PC-3 (cell line): Measurements from ENCODE around the gene CHSY3. TPM values are rescaled to one million over a fixed set of nuclear protein-coding genes. Genes with fewer than 3 reads are reported as not detected.
A peak's percentile ranks its signal among the peaks of the same experiment; 100 is the strongest.

Experiments
- ATAC-seq: fragments of 200-7000 bp; cut with Tn5 transposase; 2 replicates; pipeline ENCODE4 v1.9.1; 2020; ENCODE audit warnings: mild to moderate bottlenecking, moderate library complexity
- BruUV-seq: library from RNA; stranded (reverse); fragments of 400-500 nt; replicated peaks from 2 replicates; lab custom pipeline; 2021; lab: Mats Ljungman, UMichigan
- CTCF ChIA-PET: fragments of 300-600 bp; sonication (Branson Sonifier 250); formaldehyde crosslinking; loops from one replicate; lab custom pipeline; 2022; ENCODE audit warnings: antibody characterized with exemption; lab: Charles Lee
- POLR2A ChIA-PET: fragments of 300-600 bp; sonication (Branson Sonifier 250); formaldehyde crosslinking; loops from one replicate; lab custom pipeline; 2022; ENCODE audit warnings: antibody characterized with exemption; ENCODE audit not compliant: unreplicated experiment; lab: Charles Lee
- DNase-seq: peaks from one replicate; pipeline ENCODE4 v3.0.0-alpha.2; 2015
- H2AFZ ChIP-seq: fragments of 300-600 bp; sonication (generic); 2 replicates; pipeline ENCODE4 v1.6.0; 2016; ENCODE audit warnings: antibody characterized with exemption, low read length
- H3F3A ChIP-seq: fragments of 300-600 bp; sonication (generic); one replicate; pipeline ENCODE4 v1.6.0; 2017; ENCODE audit warnings: antibody characterized with exemption, low read length, control low read depth, mild to moderate bottlenecking; ENCODE audit not compliant: unreplicated experiment
- H3K27ac ChIP-seq: fragments of 300-600 bp; sonication (generic); 2 replicates; pipeline ENCODE4 v1.5.1; 2016; ENCODE audit warnings: mild to moderate bottlenecking, low read length
- H3K27me3 ChIP-seq: fragments of 300-600 bp; sonication (generic); 2 replicates; pipeline ENCODE4 v1.6.1; 2016; ENCODE audit warnings: low read length, mixed read lengths
- H3K36me3 ChIP-seq: fragments of 300-600 bp; sonication (generic); 2 replicates; pipeline ENCODE4 v1.6.1; 2016; ENCODE audit warnings: low read depth, mixed run types, low read length, mixed read lengths
- H3K4me1 ChIP-seq: fragments of 300-600 bp; sonication (generic); 2 replicates; pipeline ENCODE4 v1.5.1; 2016; ENCODE audit warnings: low read length; ENCODE audit not compliant: insufficient read depth
- H3K4me2 ChIP-seq: fragments of 300-600 bp; sonication (generic); 2 replicates; pipeline ENCODE4 v1.6.0; 2016; ENCODE audit warnings: low read length
- H3K4me3 ChIP-seq: fragments of 300-600 bp; sonication (generic); 2 replicates; pipeline ENCODE4 v1.5.1; 2016; ENCODE audit warnings: mild to moderate bottlenecking, low read length, mixed read lengths
- H3K79me2 ChIP-seq: fragments of 300-600 bp; sonication (generic); 2 replicates; pipeline ENCODE4 v1.6.1; 2017; ENCODE audit warnings: low read length, mixed read lengths
- H3K9ac ChIP-seq: fragments of 300-600 bp; sonication (generic); 2 replicates; pipeline ENCODE4 v1.6.0; 2016; ENCODE audit warnings: mild to moderate bottlenecking, low read length
- H3K9me2 ChIP-seq: fragments of 300-600 bp; sonication (generic); replicated peaks from 2 replicates; pipeline ENCODE4 v1.6.1; 2016; ENCODE audit warnings: mixed run types, low read length, mixed read lengths
- H3K9me3 ChIP-seq: fragments of 300-600 bp; sonication (generic); 2 replicates; pipeline ENCODE4 v1.6.1; 2016; ENCODE audit warnings: low read length, mixed read lengths
- H4K20me1 ChIP-seq: fragments of 300-600 bp; sonication (generic); 2 replicates; pipeline ENCODE4 v1.6.1; 2016; ENCODE audit warnings: low read length, mixed read lengths
- CTCF ChIP-seq: fragments of 300-600 bp; sonication (generic); conservative IDR thresholded peaks from 2 replicates; pipeline ENCODE4 v1.5.1; 2017; ENCODE audit warnings: antibody characterized with exemption, low read depth, mild to moderate bottlenecking, low read length
- EZH2 ChIP-seq: fragments of 300-600 bp; sonication (generic); IDR thresholded peaks from one replicate; pipeline ENCODE4 v1.6.1; 2017; ENCODE audit warnings: antibody characterized with exemption, mild to moderate bottlenecking, low read length; ENCODE audit not compliant: unreplicated experiment
- EZH2phosphoT487 ChIP-seq: fragments of 300-600 bp; sonication (generic); IDR thresholded peaks from 2 replicates; pipeline ENCODE4 v1.6.1; 2018; ENCODE audit warnings: mild to moderate bottlenecking, antibody characterized with exemption, low read length, borderline replicate concordance
- intact Hi-C: fragments of 100-400 bp; cut with micrococcal nuclease; formaldehyde crosslinking; loops from 2 replicates; pipeline ENCODE4 v1.9.0; 2023
- total RNA-seq: library from RNA; depleted of rRNA; stranded (reverse); fragments of >200 nt; gene quantifications from 2 replicates; pipeline ENCODE4 v1.2.3, GENCODE V29; 2014

Gene CHSY3
- total RNA-seq, 1 experiment from 2014 or later = 1.7 TPM

DNA sequence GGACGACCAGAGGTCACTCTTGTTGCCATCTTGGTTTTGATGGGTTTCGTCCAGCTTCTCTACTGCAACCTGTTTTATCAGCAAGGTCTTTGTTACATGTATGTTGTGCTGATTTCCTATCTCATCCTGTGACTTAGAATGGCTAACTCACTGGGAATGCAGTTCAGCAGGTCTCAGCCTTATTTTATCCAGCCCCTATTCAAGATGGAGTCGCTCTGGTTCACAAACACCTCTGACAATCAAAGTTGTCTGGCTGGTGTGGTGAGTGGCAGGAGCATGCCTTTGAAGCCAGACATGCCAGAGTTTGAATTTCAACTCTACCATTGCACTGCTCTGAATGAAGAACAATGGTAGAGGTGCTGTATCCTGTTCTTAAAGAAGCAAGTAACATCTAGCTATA lies 253.8 kb downstream of the CHSY3 start:
- DNase-seq = no peak
- Histone ChIP-seq H3K27me3 (no peaks in the 10 kb centered on the region), H3K4me1 (no peaks in the 10 kb centered on the region), H3F3A (no peaks in the 10 kb centered on the region), H3K9me2 (no peaks in the 10 kb centered on the region), H3K79me2 (no peaks in the 10 kb centered on the region), H3K9me3 (no peaks in the 10 kb centered on the region), H4K20me1 (no peaks in the 10 kb centered on the region), H3K27ac (no peak overlapping the region), H2AFZ (no peak overlapping the region), H3K4me2 (no peak overlapping the region), H3K4me3 (no peak overlapping the region), H3K36me3 (no peaks in the 10 kb centered on the region), H3K9ac (no peak overlapping the region)
- TF ChIP-seq CTCF (no peak), EZH2phosphoT487 (no peak), EZH2 (no peak)
- intact Hi-C loops = no loop called here
- BruUV-seq = no TSS peak
- POLR2A ChIA-PET = no interaction called here
- ATAC-seq = no peak
- CTCF ChIA-PET = no interaction called here

DNA sequence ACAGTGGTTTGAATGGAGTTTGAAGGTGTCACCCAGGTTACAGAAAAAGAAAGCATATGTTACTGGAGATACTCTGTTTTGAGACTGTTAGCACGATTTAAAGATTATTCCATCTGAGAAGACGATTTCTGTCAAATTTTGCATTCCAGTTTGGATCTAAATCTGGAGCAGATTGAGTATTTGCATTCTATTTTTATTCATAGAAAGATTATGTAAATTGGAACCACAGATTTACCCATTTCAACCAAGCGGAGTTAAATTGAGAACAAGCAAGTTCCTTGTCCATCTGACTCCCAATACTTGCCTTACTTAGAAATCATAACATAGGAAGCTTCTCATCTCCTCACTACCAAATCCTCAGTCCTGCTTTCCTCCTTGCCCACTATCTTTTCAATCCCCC lies 255.7 kb downstream of the CHSY3 start:
- Histone ChIP-seq H3K4me2 (no peak overlapping the region), H3K9ac (no peak overlapping the region), H3F3A (no peaks in the 10 kb centered on the region), H3K36me3 (no peaks in the 10 kb centered on the region), H3K4me3 (no peak overlapping the region), H3K4me1 (0 out of 2 replicates have a peak, but pooled peaks cover 1% of the 10 kb centered on the region), H3K27ac (no peak overlapping the region), H3K27me3 (no peaks in the 10 kb centered on the region), H3K9me3 (no peaks in the 10 kb centered on the region), H3K9me2 (no peaks in the 10 kb centered on the region), H3K79me2 (no peaks in the 10 kb centered on the region), H4K20me1 (no peaks in the 10 kb centered on the region), H2AFZ (no peak overlapping the region)
- DNase-seq (no peak), ATAC-seq (no peak)
- no TSS peak for BruUV-seq
- TF ChIP-seq EZH2phosphoT487 (no peak), CTCF (no peak), EZH2 (no peak)
- ChIA-PET POLR2A (no interaction called here), CTCF (no interaction called here)
- intact Hi-C loops = loop anchor here (10.0 kb wide), 1 partner anchor 385 kb away; no protein-coding TSS in a partner anchor

DNA sequence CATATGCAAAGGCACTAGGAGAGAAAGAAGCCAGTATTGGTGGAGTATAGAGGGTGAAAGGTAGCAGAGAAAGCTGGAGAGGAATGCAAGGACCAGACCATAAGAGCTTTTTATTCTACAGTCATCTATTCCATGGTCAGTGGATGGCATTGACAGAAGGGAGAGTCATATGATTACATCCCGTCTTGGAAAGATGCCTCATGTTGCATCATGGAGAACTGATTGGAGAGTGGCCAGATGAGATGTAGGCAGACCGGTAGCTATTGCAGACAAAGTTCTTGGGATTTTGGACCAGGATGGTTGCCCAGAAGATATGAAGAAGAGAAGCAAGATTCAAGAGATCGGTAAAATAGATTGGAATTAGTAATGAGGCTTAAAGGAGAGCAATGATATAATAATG lies 260.7 kb downstream of the CHSY3 start:
- CTCF ChIA-PET = no interaction called here

More for the DNA sequence above, 260.7 kb downstream of the CHSY3 start:
- Histone ChIP-seq H3K36me3 (no peaks in the 10 kb centered on the region), H3K4me3 (no peak overlapping the region), H3K9me2 (no peaks in the 10 kb centered on the region), H3K9ac (no peak overlapping the region), H2AFZ (no peak overlapping the region), H3K79me2 (no peaks in the 10 kb centered on the region), H3K9me3 (no peaks in the 10 kb centered on the region), H4K20me1 (no peaks in the 10 kb centered on the region), H3K4me1 (peaks cover 19% of the 10 kb centered on the region), H3K27ac (no peak overlapping the region), H3F3A (no peaks in the 10 kb centered on the region), H3K4me2 (no peak overlapping the region), H3K27me3 (no peaks in the 10 kb centered on the region)
- POLR2A ChIA-PET = no interaction called here
- peak; percentile 76 for DNase-seq
- ATAC-seq = peak; percentile 32
- TF ChIP-seq EZH2phosphoT487 (no peak), CTCF (no peak), EZH2 (no peak)
- intact Hi-C loops = loop anchor here (10.0 kb wide), 1 partner anchor 380 kb away; no protein-coding TSS in a partner anchor
- no TSS peak for BruUV-seq
